ENCODE measurements around the gene TMEM163.

Gene TMEM163

GRCh38 chr2:134489732-134490384 lies 228.9 kb downstream of the TMEM163 start:
- H2BK5ac ChIP-seq (ENCODE audit: low read depth, low read length, poor library complexity, severe bottlenecking), result no peak overlapping the region
- H3K27me3 ChIP-seq (ENCODE audit: control insufficient read depth in 1 of 2, insufficient read depth in 1 of 2, low read length in 2 of 2), result peaks cover 0 to 30% of the 10 kb centered on the region in 2 experiments
- no peaks in the 10 kb centered on the region for H3K9me3 ChIP-seq (ENCODE audit: control insufficient read depth, low read length)
- H3K9ac ChIP-seq (ENCODE audit: low read length), result no peak overlapping the region
- H3K4ac ChIP-seq (ENCODE audit: low read depth in 1 of 2, low read length in 2 of 2), result no peak overlapping the region
- no peaks in the 10 kb centered on the region for H3K4me1 ChIP-seq (ENCODE audit: control insufficient read depth, insufficient read depth, low read depth, low read length)
- no peak overlapping the region for H3K18ac ChIP-seq (ENCODE audit: low read depth in 1 of 2, low read length in 2 of 2)
- no peak overlapping the region for H3K14ac ChIP-seq (ENCODE audit: low read length in 2 of 2)
- WGBS, result 74% methylated on average over 11 of the region's 11 CpGs
- no peak overlapping the region for H3K27ac ChIP-seq (ENCODE audit: low read length, poor library complexity, severe bottlenecking)
- no peak overlapping the region for H3K4me2 ChIP-seq (ENCODE audit: low read length, poor library complexity, severe bottlenecking)
- DNase-seq, result no peak
- H3K4me3 ChIP-seq (ENCODE audit: insufficient read depth in 1 of 2, low read depth in 1 of 2, low read length in 2 of 2), result no peak overlapping the region
- no peaks in the 10 kb centered on the region for H3K36me3 ChIP-seq (ENCODE audit: control insufficient read depth in 1 of 2, insufficient read depth in 2 of 2, low read depth in 1 of 2, low read length in 2 of 2)
- no peak overlapping the region for H2AFZ ChIP-seq (ENCODE audit: low read depth, low read length)
- no peak overlapping the region for H2BK12ac ChIP-seq (ENCODE audit: low read length in 2 of 2)
- H4K91ac ChIP-seq (ENCODE audit: low read length), result no peak overlapping the region
- no peak overlapping the region for H2AK5ac ChIP-seq (ENCODE audit: low read length, severe bottlenecking)
- no peak overlapping the region for H4K8ac ChIP-seq (ENCODE audit: low read length)
- no peak overlapping the region for H2BK15ac ChIP-seq (ENCODE audit: low read depth, poor library complexity, severe bottlenecking)
- no peak overlapping the region for H3K23ac ChIP-seq (ENCODE audit: low read length in 2 of 2)
- H2BK120ac ChIP-seq (ENCODE audit: low read depth, low read length), result no peak overlapping the region
- peaks cover 7% of the 10 kb centered on the region for H3K79me1 ChIP-seq (replicated peaks; ENCODE audit: low read length, poor library complexity, severe bottlenecking)

- no peak overlapping the region for H3K23ac ChIP-seq (ENCODE audit: low read length in 2 of 2)
- no peak overlapping the region for H2BK120ac ChIP-seq (ENCODE audit: low read depth, low read length)
- peaks cover 0 to 9% of the 10 kb centered on the region in 2 experiments for H3K36me3 ChIP-seq (ENCODE audit: control insufficient read depth in 1 of 2, insufficient read depth in 2 of 2, low read depth in 1 of 2, low read length in 2 of 2)
- no peak overlapping the region for H3K9ac ChIP-seq (ENCODE audit: low read length)
- no peak overlapping the region for H2BK15ac ChIP-seq (ENCODE audit: low read depth, poor library complexity, severe bottlenecking)
- H3K4me1 ChIP-seq (ENCODE audit: control insufficient read depth, insufficient read depth, low read depth, low read length), result no peaks in the 10 kb centered on the region
- H3K4me2 ChIP-seq (ENCODE audit: low read length, poor library complexity, severe bottlenecking), result no peak overlapping the region
- no peak overlapping the region for H3K4me3 ChIP-seq (ENCODE audit: insufficient read depth in 1 of 2, low read depth in 1 of 2, low read length in 2 of 2)
- no peak overlapping the region for H4K8ac ChIP-seq (ENCODE audit: low read length)
- 89% methylated on average over 15 of the region's 15 CpGs for WGBS
- no peak for DNase-seq
- no peaks in the 10 kb centered on the region for H3K9me3 ChIP-seq (ENCODE audit: control insufficient read depth, low read length)
- H3K18ac ChIP-seq (ENCODE audit: low read depth in 1 of 2, low read length in 2 of 2), result no peak overlapping the region
- H4K91ac ChIP-seq (ENCODE audit: low read length), result no peak overlapping the region
- H3K79me1 ChIP-seq (replicated peaks; ENCODE audit: low read length, poor library complexity, severe bottlenecking), result peaks cover 19% of the 10 kb centered on the region
- no peak overlapping the region for H3K4ac ChIP-seq (ENCODE audit: low read depth in 1 of 2, low read length in 2 of 2)
- no peak overlapping the region for H2AK5ac ChIP-seq (ENCODE audit: low read length, severe bottlenecking)
- no peak overlapping the region for H2BK12ac ChIP-seq (ENCODE audit: low read length in 2 of 2)
- H2BK5ac ChIP-seq (ENCODE audit: low read depth, low read length, poor library complexity, severe bottlenecking), result no peak overlapping the region
- H2AFZ ChIP-seq (ENCODE audit: low read depth, low read length), result no peak overlapping the region
- H3K14ac ChIP-seq (ENCODE audit: low read length in 2 of 2), result no peak overlapping the region
- no peak overlapping the region for H3K27ac ChIP-seq (ENCODE audit: low read length, poor library complexity, severe bottlenecking)
- peaks cover 0 to 7% of the 10 kb centered on the region in 2 experiments for H3K27me3 ChIP-seq (ENCODE audit: control insufficient read depth in 1 of 2, insufficient read depth in 1 of 2, low read length in 2 of 2)
Measured at GRCh38 chr2:134482766-134483340, 235.9 kb downstream of the TMEM163 start.

DNA sequence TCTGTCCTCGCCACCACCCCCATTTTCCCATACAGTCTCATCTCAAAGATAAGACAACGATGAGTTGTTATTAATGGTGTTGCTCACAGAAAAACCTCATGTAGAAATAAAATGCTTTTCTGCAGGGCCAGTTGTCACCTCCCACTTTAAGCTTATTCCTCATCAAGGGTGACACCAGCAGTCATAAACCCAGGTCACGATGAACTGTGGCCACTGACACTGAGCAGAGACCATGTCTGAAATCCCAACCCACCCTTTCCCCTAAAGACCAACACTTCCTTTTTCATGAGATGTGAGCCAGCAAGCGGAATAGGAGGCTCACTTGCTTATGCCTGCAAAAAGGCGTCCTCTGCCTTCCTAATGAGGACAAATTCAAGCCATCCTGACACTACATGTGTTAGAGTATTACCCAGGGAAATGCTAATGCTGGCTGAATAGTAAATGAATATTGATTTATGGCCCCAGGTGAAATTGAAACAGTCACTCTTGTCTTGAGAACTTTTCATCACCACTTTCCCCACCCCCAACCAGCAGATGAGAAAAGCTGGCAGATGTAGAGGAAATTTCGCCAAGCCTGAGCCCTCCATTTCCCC lies 236.6 kb downstream of the TMEM163 start:
- peaks cover 0 to 9% of the 10 kb centered on the region in 2 experiments for H3K36me3 ChIP-seq (ENCODE audit: control insufficient read depth in 1 of 2, insufficient read depth in 2 of 2, low read depth in 1 of 2, low read length in 2 of 2)
- no peak for DNase-seq
- no peak overlapping the region for H2BK15ac ChIP-seq (ENCODE audit: low read depth, poor library complexity, severe bottlenecking)
- no peak overlapping the region for H2BK12ac ChIP-seq (ENCODE audit: low read length in 2 of 2)
- H3K14ac ChIP-seq (ENCODE audit: low read length in 2 of 2), result no peak overlapping the region
- no peaks in the 10 kb centered on the region for H3K4me1 ChIP-seq (ENCODE audit: control insufficient read depth, insufficient read depth, low read depth, low read length)
- H4K91ac ChIP-seq (ENCODE audit: low read length), result no peak overlapping the region
- peaks cover 0 to 7% of the 10 kb centered on the region in 2 experiments for H3K27me3 ChIP-seq (ENCODE audit: control insufficient read depth in 1 of 2, insufficient read depth in 1 of 2, low read length in 2 of 2)
- no peak overlapping the region for H3K23ac ChIP-seq (ENCODE audit: low read length in 2 of 2)
- no peak overlapping the region for H2BK5ac ChIP-seq (ENCODE audit: low read depth, low read length, poor library complexity, severe bottlenecking)
- H3K4ac ChIP-seq (ENCODE audit: low read depth in 1 of 2, low read length in 2 of 2), result no peak overlapping the region
- H2AFZ ChIP-seq (ENCODE audit: low read depth, low read length), result no peak overlapping the region
- H3K9me3 ChIP-seq (ENCODE audit: control insufficient read depth, low read length), result no peaks in the 10 kb centered on the region
- H3K9ac ChIP-seq (ENCODE audit: low read length), result no peak overlapping the region
- peaks cover 19% of the 10 kb centered on the region for H3K79me1 ChIP-seq (replicated peaks; ENCODE audit: low read length, poor library complexity, severe bottlenecking)
- no peak overlapping the region for H2AK5ac ChIP-seq (ENCODE audit: low read length, severe bottlenecking)
- no peak overlapping the region for H2BK120ac ChIP-seq (ENCODE audit: low read depth, low read length)
- H3K27ac ChIP-seq (ENCODE audit: low read length, poor library complexity, severe bottlenecking), result no peak overlapping the region
- H3K4me2 ChIP-seq (ENCODE audit: low read length, poor library complexity, severe bottlenecking), result no peak overlapping the region
- no peak overlapping the region for H3K18ac ChIP-seq (ENCODE audit: low read depth in 1 of 2, low read length in 2 of 2)
- WGBS, result 84% methylated on average over 6 of the region's 6 CpGs
- H4K8ac ChIP-seq (ENCODE audit: low read length), result no peak overlapping the region
- no peak overlapping the region for H3K4me3 ChIP-seq (ENCODE audit: insufficient read depth in 1 of 2, low read depth in 1 of 2, low read length in 2 of 2)

GRCh38 chr2:134479696-134480330 lies 239.0 kb downstream of the TMEM163 start:
- H3K4ac ChIP-seq (ENCODE audit: low read depth in 1 of 2, low read length in 2 of 2), result no peak overlapping the region
- no peak overlapping the region for H4K91ac ChIP-seq (ENCODE audit: low read length)
- H3K4me3 ChIP-seq (ENCODE audit: insufficient read depth in 1 of 2, low read depth in 1 of 2, low read length in 2 of 2), result no peak overlapping the region
- no peak overlapping the region for H3K23ac ChIP-seq (ENCODE audit: low read length in 2 of 2)
- H2BK12ac ChIP-seq (ENCODE audit: low read length in 2 of 2), result no peak overlapping the region
- H3K4me1 ChIP-seq (ENCODE audit: control insufficient read depth, insufficient read depth, low read depth, low read length), result no peaks in the 10 kb centered on the region
- H3K9ac ChIP-seq (ENCODE audit: low read length), result no peak overlapping the region
- H2AK5ac ChIP-seq (ENCODE audit: low read length, severe bottlenecking), result no peak overlapping the region
- 81% methylated on average over 4 of the region's 4 CpGs for WGBS
- no peak overlapping the region for H2AFZ ChIP-seq (ENCODE audit: low read depth, low read length)
- H2BK5ac ChIP-seq (ENCODE audit: low read depth, low read length, poor library complexity, severe bottlenecking), result no peak overlapping the region
- no peak overlapping the region for H2BK120ac ChIP-seq (ENCODE audit: low read depth, low read length)
- H3K79me1 ChIP-seq (replicated peaks; ENCODE audit: low read length, poor library complexity, severe bottlenecking), result peaks cover 18% of the 10 kb centered on the region
- no peak overlapping the region for H3K18ac ChIP-seq (ENCODE audit: low read depth in 1 of 2, low read length in 2 of 2)
- H3K27me3 ChIP-seq (ENCODE audit: control insufficient read depth in 1 of 2, insufficient read depth in 1 of 2, low read length in 2 of 2), result peaks cover 0 to 7% of the 10 kb centered on the region in 2 experiments
- DNase-seq, result no peak
- H3K14ac ChIP-seq (ENCODE audit: low read length in 2 of 2), result peak overlapping the region in 1 of 2 experiments; percentile 48
- H3K36me3 ChIP-seq (ENCODE audit: control insufficient read depth in 1 of 2, insufficient read depth in 2 of 2, low read depth in 1 of 2, low read length in 2 of 2), result peaks cover 0 to 12% of the 10 kb centered on the region in 2 experiments
- no peak overlapping the region for H3K27ac ChIP-seq (ENCODE audit: low read length, poor library complexity, severe bottlenecking)
- no peaks in the 10 kb centered on the region for H3K9me3 ChIP-seq (ENCODE audit: control insufficient read depth, low read length)
- H3K4me2 ChIP-seq (ENCODE audit: low read length, poor library complexity, severe bottlenecking), result no peak overlapping the region
- no peak overlapping the region for H4K8ac ChIP-seq (ENCODE audit: low read length)
- no peak overlapping the region for H2BK15ac ChIP-seq (ENCODE audit: low read depth, poor library complexity, severe bottlenecking)

All from mesenchymal stem cell (in vitro differentiated cells and primary cell).